Muscle layer of colon (tissue), 2 donors: Measurements from ENCODE around the gene GAB2.

ENCODE experiments used
- H3K27ac ChIP-seq: one replicate; pipeline ENCODE4 v1.7.0; 2013; ENCODE audit warnings: low read depth, mild to moderate bottlenecking, low read length, moderate library complexity
- H3K27me3 ChIP-seq, 2 donors: one replicate each; pipeline ENCODE4 v1.7.0; 2013; ENCODE audit warnings: low read length in 2 of 2, mild to moderate bottlenecking in 2 of 2; ENCODE audit not compliant: insufficient read depth in 2 of 2, control insufficient read depth in 1 of 2
- H3K36me3 ChIP-seq: one replicate; pipeline ENCODE4 v1.7.0; 2013; ENCODE audit warnings: mild to moderate bottlenecking, low read length; ENCODE audit not compliant: insufficient read depth
- H3K4me1 ChIP-seq: one replicate; pipeline ENCODE4 v1.7.0; 2013; ENCODE audit warnings: mild to moderate bottlenecking, low read length; ENCODE audit not compliant: insufficient read depth
- H3K4me3 ChIP-seq, 2 donors: one replicate each; pipeline ENCODE4 v1.7.0; 2013; ENCODE audit warnings: low read length in 2 of 2, low read depth in 1 of 2, mild to moderate bottlenecking in 1 of 2, moderate library complexity in 1 of 2
- H3K9ac ChIP-seq: one replicate; pipeline ENCODE4 v1.7.0; 2013; ENCODE audit warnings: low read length
- H3K9me3 ChIP-seq: one replicate; pipeline ENCODE4 v1.7.0; 2013; ENCODE audit warnings: mild to moderate bottlenecking, low read length
- donor health status: abdominal sarcoma.
- donor health status: Adenocarcinoma of cecum.

Gene GAB2

GRCh38 chr11:78426845-78427244, 9.2 kb upstream of the GAB2 start:
- H3K4me3 ChIP-seq = no peak overlapping the region
- no peaks in the 10 kb centered on the region for H3K27me3 ChIP-seq
- H3K9ac ChIP-seq = no peak overlapping the region
- H3K4me1 ChIP-seq = no peaks in the 10 kb centered on the region
- H3K36me3 ChIP-seq = no peaks in the 10 kb centered on the region
- H3K9me3 ChIP-seq = no peaks in the 10 kb centered on the region
- H3K27ac ChIP-seq = no peak overlapping the region

- H3K27ac ChIP-seq = no peak overlapping the region
- H3K36me3 ChIP-seq = no peaks in the 10 kb centered on the region
- no peaks in the 10 kb centered on the region for H3K9me3 ChIP-seq
Measured at GRCh38 chr11:78425399-78426070, 7.9 kb upstream of the GAB2 start.

GRCh38 chr11:78424334-78425270, 7.0 kb upstream of the GAB2 start:
- Histone ChIP-seq H3K4me1 (peaks cover 9% of the 10 kb centered on the region), H3K36me3 (no peaks in the 10 kb centered on the region), H3K27me3 (no peaks in the 10 kb centered on the region), H3K4me3 (no peak overlapping the region), H3K27ac (no peak overlapping the region), H3K9ac (no peak overlapping the region), H3K9me3 (no peaks in the 10 kb centered on the region)

More at GRCh38 chr11:78425399-78426070, 7.9 kb upstream of the GAB2 start:
- H3K9ac ChIP-seq = no peak overlapping the region
- peaks cover 3% of the 10 kb centered on the region for H3K4me1 ChIP-seq
- H3K4me3 ChIP-seq = no peak overlapping the region
- H3K27me3 ChIP-seq = no peaks in the 10 kb centered on the region

- H3K36me3 ChIP-seq = no peaks in the 10 kb centered on the region
- H3K4me1 ChIP-seq = peaks cover 21% of the 10 kb centered on the region
- no peak overlapping the region for H3K27ac ChIP-seq
Measured at GRCh38 chr11:78423241-78423640, 5.6 kb upstream of the GAB2 start.

GRCh38 chr11:78420796-78421209, 3.2 kb upstream of the GAB2 start:
- H3K9ac ChIP-seq = no peak overlapping the region
- H3K4me1 ChIP-seq = peaks cover 22% of the 10 kb centered on the region
- H3K27ac ChIP-seq = peak overlapping the region; percentile 24
- no peaks in the 10 kb centered on the region for H3K9me3 ChIP-seq
- H3K27me3 ChIP-seq = no peaks in the 10 kb centered on the region
- no peaks in the 10 kb centered on the region for H3K36me3 ChIP-seq
- H3K4me3 ChIP-seq = no peak overlapping the region

More at GRCh38 chr11:78423241-78423640, 5.6 kb upstream of the GAB2 start:
- Histone ChIP-seq H3K9ac (no peak overlapping the region), H3K27me3 (no peaks in the 10 kb centered on the region), H3K9me3 (no peaks in the 10 kb centered on the region), H3K4me3 (no peak overlapping the region)

GRCh38 chr11:78420255-78420764, 2.7 kb upstream of the GAB2 start:
- H3K27ac ChIP-seq = peak overlapping the region; percentile 24
- H3K4me3 ChIP-seq = peak overlapping the region in 1 of 2 donors; percentile 19
- no peak overlapping the region for H3K9ac ChIP-seq
- no peaks in the 10 kb centered on the region for H3K9me3 ChIP-seq
- no peaks in the 10 kb centered on the region for H3K36me3 ChIP-seq
- H3K27me3 ChIP-seq = no peaks in the 10 kb centered on the region
- peaks cover 22% of the 10 kb centered on the region for H3K4me1 ChIP-seq

GRCh38 chr11:78419327-78419726, 1.7 kb upstream of the GAB2 start:
- no peaks in the 10 kb centered on the region for H3K36me3 ChIP-seq
- H3K9me3 ChIP-seq = no peaks in the 10 kb centered on the region
- no peaks in the 10 kb centered on the region for H3K27me3 ChIP-seq
- H3K4me1 ChIP-seq = peaks cover 22% of the 10 kb centered on the region
- H3K4me3 ChIP-seq = no peak overlapping the region
- no peak overlapping the region for H3K27ac ChIP-seq
- H3K9ac ChIP-seq = no peak overlapping the region

- Histone ChIP-seq H3K9ac (no peak overlapping the region), H3K9me3 (no peaks in the 10 kb centered on the region), H3K4me3 (peak overlapping the region; percentile 55 to 62), H3K36me3 (no peaks in the 10 kb centered on the region), H3K27me3 (no peaks in the 10 kb centered on the region), H3K27ac (peak overlapping the region; percentile 66), H3K4me1 (peaks cover 22% of the 10 kb centered on the region)
Measured at GRCh38 chr11:78418584-78419211, 1.1 kb upstream of the GAB2 start.

- H3K27me3 ChIP-seq = no peaks in the 10 kb centered on the region
- peak overlapping the region; percentile 66 for H3K27ac ChIP-seq
- H3K4me1 ChIP-seq = peaks cover 22% of the 10 kb centered on the region
- no peaks in the 10 kb centered on the region for H3K36me3 ChIP-seq
- H3K9ac ChIP-seq = no peak overlapping the region
- H3K9me3 ChIP-seq = no peaks in the 10 kb centered on the region
- H3K4me3 ChIP-seq = peak overlapping the region; percentile 55 to 62
Measured at GRCh38 chr11:78417888-78418583, 416 bp upstream of the GAB2 start.

GRCh38 chr11:78416285-78417174, 1.1 kb downstream of the GAB2 start:
- no peaks in the 10 kb centered on the region for H3K27me3 ChIP-seq
- H3K9me3 ChIP-seq = no peaks in the 10 kb centered on the region
- H3K4me3 ChIP-seq = peak overlapping the region; percentile 60 to 71
- H3K36me3 ChIP-seq = no peaks in the 10 kb centered on the region
- H3K9ac ChIP-seq = peak overlapping the region; percentile 66
- H3K4me1 ChIP-seq = peaks cover 22% of the 10 kb centered on the region
- peak overlapping the region; percentile 35 for H3K27ac ChIP-seq
